HEK293 (cell line): Measurements from ENCODE around the gene VAV2.

Experiments
- CTCF ChIA-PET: fragments of 350-600 bp; formaldehyde crosslinking; extraction: SDS; loops from one replicate; lab custom pipeline; 2021; ENCODE audit warnings: antibody characterized with exemption; lab: Yijun Ruan, JAX
- POLR2A ChIA-PET: fragments of 300-600 bp; formaldehyde crosslinking; extraction: SDS; loops from one replicate; lab custom pipeline; 2020; ENCODE audit warnings: antibody characterized with exemption, inconsistent platforms; lab: Yijun Ruan, JAX
- H3K27ac ChIP-seq: fragments of 200-500 bp; sonication (Bioruptor generic); 2 replicates; pipeline ENCODE4 v1.5.1; 2014; ENCODE audit warnings: low read depth, low read length, control low read depth, inconsistent platforms; ENCODE audit errors: extremely low read depth
- H3K36me3 ChIP-seq, 2 experiments: fragments of 200-500 bp in 1 of 2; sonication (Bioruptor generic) in 1 of 2; 1 replicate in 1 of 2; 2 replicates in 1 of 2; pipeline ENCODE4 v1.5.1; 2014 to 2017; ENCODE audit warnings: inconsistent platforms in 2 of 2, low read length in 2 of 2; ENCODE audit not compliant: control insufficient read depth in 2 of 2, insufficient read depth in 1 of 2
- H3K4me1 ChIP-seq: fragments of 200-500 bp; sonication (Bioruptor generic); 2 replicates; pipeline ENCODE4 v1.5.1; 2014; ENCODE audit warnings: mild to moderate bottlenecking, low read length, inconsistent platforms; ENCODE audit not compliant: control insufficient read depth, insufficient read depth
- H3K4me3 ChIP-seq: 2 replicates; pipeline ENCODE4 v1.5.1; 2011; ENCODE audit warnings: low read depth, mild to moderate bottlenecking, control low read depth, low read length, moderate library complexity
- H3K9me3 ChIP-seq: fragments of 200-500 bp; sonication (Bioruptor generic); 2 replicates; pipeline ENCODE4 v1.5.1; 2014; ENCODE audit warnings: low read depth, low read length, inconsistent platforms; ENCODE audit not compliant: control insufficient read depth, insufficient read depth
- GLI4 ChIP-seq: fragments of 450-650 bp; formaldehyde crosslinking; IDR thresholded peaks from 2 replicates; pipeline ENCODE4 v1.5.1; 2016; ENCODE audit warnings: missing biosample characterization, missing genetic modification characterization
- HOXA7 ChIP-seq: sonication (generic); formaldehyde crosslinking; IDR thresholded peaks from 2 replicates; pipeline ENCODE4 v1.8.1; 2022; ENCODE audit warnings: missing genetic modification reagents, borderline replicate concordance
- INSM2 ChIP-seq: fragments of 450-650 bp; formaldehyde crosslinking; IDR thresholded peaks from 2 replicates; pipeline ENCODE4 v1.5.1; 2016; ENCODE audit warnings: missing biosample characterization, missing genetic modification characterization
- KLF1 ChIP-seq: fragments of 450-650 bp; formaldehyde crosslinking; IDR thresholded peaks from 2 replicates; pipeline ENCODE4 v1.5.1; 2016; ENCODE audit warnings: missing biosample characterization, missing genetic modification characterization
- KLF17 ChIP-seq: fragments of 450-650 bp; formaldehyde crosslinking; IDR thresholded peaks from 2 replicates; pipeline ENCODE4 v1.5.1; 2016; ENCODE audit warnings: missing biosample characterization, missing genetic modification characterization
- WT1 ChIP-seq: fragments of 450-650 bp; formaldehyde crosslinking; IDR thresholded peaks from 2 replicates; pipeline ENCODE4 v1.5.1; 2016; ENCODE audit warnings: missing biosample characterization, missing genetic modification characterization
- ZIC2 ChIP-seq: fragments of 450-650 bp; formaldehyde crosslinking; IDR thresholded peaks from 2 replicates; pipeline ENCODE4 v1.5.1; 2016; ENCODE audit warnings: missing biosample characterization, missing genetic modification characterization
- ZNF2 ChIP-seq: fragments of 450-650 bp; formaldehyde crosslinking; IDR thresholded peaks from 2 replicates; pipeline ENCODE4 v1.5.1; 2016; ENCODE audit warnings: missing biosample characterization, missing genetic modification characterization
- ZNF239 ChIP-seq: fragments of 450-650 bp; formaldehyde crosslinking; IDR thresholded peaks from 2 replicates; pipeline ENCODE4 v1.5.1; 2016; ENCODE audit warnings: missing biosample characterization, missing genetic modification characterization
- ZNF274 ChIP-seq, 2 experiments: fragments of 200-500 bp in 1 of 2; fragments of 450-650 bp in 1 of 2; sonication (Bioruptor generic) in 1 of 2; formaldehyde crosslinking in 1 of 2; IDR thresholded peaks; 2 replicates each; pipeline versions ENCODE4 v1.5.1 to v1.6.1; 2014 to 2016; ENCODE audit warnings: borderline replicate concordance in 1 of 2, inconsistent platforms in 1 of 2, low read length in 1 of 2, missing biosample characterization in 1 of 2, missing genetic modification characterization in 1 of 2
- ZNF350 ChIP-seq: fragments of 450-650 bp; formaldehyde crosslinking; IDR thresholded peaks from 2 replicates; pipeline ENCODE4 v1.5.0; 2017; ENCODE audit warnings: missing biosample characterization, mild to moderate bottlenecking, missing genetic modification characterization
- ZNF354C ChIP-seq: fragments of 450-650 bp; formaldehyde crosslinking; IDR thresholded peaks from 2 replicates; pipeline ENCODE4 v1.5.1; 2016; ENCODE audit warnings: missing biosample characterization, missing genetic modification characterization, low read depth, borderline replicate concordance
- ZNF366 ChIP-seq: fragments of 450-650 bp; formaldehyde crosslinking; conservative IDR thresholded peaks from 2 replicates; pipeline ENCODE4 v1.5.1; 2016; ENCODE audit warnings: missing biosample characterization, missing genetic modification characterization
- ZNF530 ChIP-seq: fragments of 450-650 bp; formaldehyde crosslinking; IDR thresholded peaks from 2 replicates; pipeline ENCODE4 v1.5.1; 2016; ENCODE audit warnings: low read depth, missing biosample characterization, missing genetic modification characterization
- ZNF548 ChIP-seq: fragments of 450-650 bp; formaldehyde crosslinking; IDR thresholded peaks from 2 replicates; pipeline ENCODE4 v1.5.1; 2016; ENCODE audit warnings: missing biosample characterization, missing genetic modification characterization
- ZNF560 ChIP-seq: fragments of 450-650 bp; formaldehyde crosslinking; IDR thresholded peaks from 2 replicates; pipeline ENCODE4 v1.5.1; 2017; ENCODE audit warnings: missing biosample characterization, missing genetic modification characterization, borderline replicate concordance
- ZNF610 ChIP-seq: fragments of 450-650 bp; formaldehyde crosslinking; IDR thresholded peaks from 2 replicates; pipeline ENCODE4 v1.5.1; 2016; ENCODE audit warnings: missing biosample characterization, missing genetic modification characterization, borderline replicate concordance
- ZNF704 ChIP-seq: fragments of 450-650 bp; formaldehyde crosslinking; IDR thresholded peaks from 2 replicates; pipeline ENCODE4 v1.5.1; 2016; ENCODE audit warnings: missing biosample characterization, missing genetic modification characterization
- TF ChIP-seq, protein P1 (sequence below): fragments of 450-650 bp; formaldehyde crosslinking; IDR thresholded peaks from 2 replicates; pipeline ENCODE4 v1.5.1; 2016; ENCODE audit warnings: missing biosample characterization, missing genetic modification characterization

The VAV2 gene

GRCh38 chr9:133828338-133828997 lies 163.7 kb downstream of the VAV2 start:
- TF ChIP-seq ZNF610 (tag by site-specific recombination) = no peak
- peak; percentile 28; the same call in 1 of the 2 replicates for TF ChIP-seq KLF17 (tag by site-specific recombination)
- no peak for TF ChIP-seq INSM2
- no peak for TF ChIP-seq ZNF548 (tag by site-specific recombination)
- peak; percentile 58 for TF ChIP-seq KLF1 (tag by site-specific recombination)
- no peak for TF ChIP-seq ZNF366 (tag by site-specific recombination)
- TF ChIP-seq ZNF530 (tag by site-specific recombination) = no peak
- no peak for TF ChIP-seq ZNF704 (tag by site-specific recombination)
- TF ChIP-seq ZNF560 (tag by site-specific recombination) = no peak
- no peak for TF ChIP-seq HOXA7 (CRISPR knock-in tag)
- TF ChIP-seq ZNF239 = no peak
- TF ChIP-seq, all 188 proteins: peak for 2
- H3K27ac ChIP-seq = no peak overlapping the region
- POLR2A ChIA-PET = no interaction called here
- no peak overlapping the region for H3K4me3 ChIP-seq
- H3K4me1 ChIP-seq = no peaks in the 10 kb centered on the region
- H3K36me3 ChIP-seq = peaks cover 0 to 7% of the 10 kb centered on the region in 2 experiments; a peak in 1 of 3 replicates
- CTCF ChIA-PET = interaction anchor here (0.6 to 0.7 kb wide), 2 partner anchors 8 to 520 kb away, joined by 3 read pairs; no protein-coding TSS in a partner anchor
- no peaks in the 10 kb centered on the region for H3K9me3 ChIP-seq

DNA sequence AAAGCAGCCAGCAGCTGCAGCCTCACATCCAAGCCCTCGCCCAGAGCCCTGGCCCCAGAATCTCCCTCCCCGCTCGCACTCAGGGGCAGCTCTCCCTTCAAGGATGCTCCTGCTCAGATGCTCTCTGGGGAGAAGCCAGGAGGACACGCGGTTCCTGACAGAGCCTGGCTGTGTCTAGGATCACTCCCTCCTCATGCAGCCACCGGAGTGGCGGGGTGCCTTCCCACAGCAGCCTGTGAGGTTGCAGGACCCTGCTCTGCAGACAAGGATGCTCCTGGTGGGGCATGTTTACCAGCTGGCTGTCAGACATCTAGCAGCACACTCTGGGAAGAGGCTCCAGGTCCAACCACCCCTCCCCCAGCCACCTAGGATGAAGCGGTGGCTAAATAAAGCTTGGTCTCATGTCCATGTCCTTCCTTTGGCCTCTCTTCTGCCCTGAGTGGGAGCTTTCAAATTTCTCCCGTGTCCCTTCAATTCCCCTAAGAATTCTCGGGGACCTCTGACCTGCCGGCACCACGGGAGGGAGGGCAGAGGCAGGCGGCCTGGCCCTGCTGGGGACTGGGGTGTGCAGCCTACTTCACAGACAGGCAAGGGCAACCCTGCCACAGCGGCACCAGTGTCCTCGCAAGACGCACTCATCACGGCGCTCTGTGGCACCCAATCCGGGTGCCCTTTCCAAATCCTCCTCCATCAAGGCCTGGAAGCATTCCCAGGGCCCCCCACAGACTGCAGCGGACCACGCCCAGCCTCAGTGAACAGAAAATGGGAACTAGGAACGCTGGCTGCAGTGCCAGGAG lies 165.6 kb downstream of the VAV2 start:
- H3K27ac ChIP-seq = no peak overlapping the region
- no peaks in the 10 kb centered on the region for H3K4me1 ChIP-seq
- CTCF ChIA-PET = interaction anchor here (0.6 kb wide), 1 partner anchor 51 kb away, joined by 3 read pairs; no protein-coding TSS in a partner anchor
- peaks cover 0 to 10% of the 10 kb centered on the region in 2 experiments; a peak in 1 of 3 replicates for H3K36me3 ChIP-seq
- H3K4me3 ChIP-seq = no peak overlapping the region
- no peak for TF ChIP-seq ZNF354C (tag by site-specific recombination)
- no peak for TF ChIP-seq ZNF2 (tag by site-specific recombination)
- TF ChIP-seq ZNF274 (IDR thresholded peaks at IDR 0.05; ENCODE audit: low read length) = no peak
- TF ChIP-seq ZNF274 (tag by site-specific recombination; IDR thresholded peaks at IDR 0.05; ENCODE audit: borderline replicate concordance) = no peak
- TF ChIP-seq, protein P1, sequence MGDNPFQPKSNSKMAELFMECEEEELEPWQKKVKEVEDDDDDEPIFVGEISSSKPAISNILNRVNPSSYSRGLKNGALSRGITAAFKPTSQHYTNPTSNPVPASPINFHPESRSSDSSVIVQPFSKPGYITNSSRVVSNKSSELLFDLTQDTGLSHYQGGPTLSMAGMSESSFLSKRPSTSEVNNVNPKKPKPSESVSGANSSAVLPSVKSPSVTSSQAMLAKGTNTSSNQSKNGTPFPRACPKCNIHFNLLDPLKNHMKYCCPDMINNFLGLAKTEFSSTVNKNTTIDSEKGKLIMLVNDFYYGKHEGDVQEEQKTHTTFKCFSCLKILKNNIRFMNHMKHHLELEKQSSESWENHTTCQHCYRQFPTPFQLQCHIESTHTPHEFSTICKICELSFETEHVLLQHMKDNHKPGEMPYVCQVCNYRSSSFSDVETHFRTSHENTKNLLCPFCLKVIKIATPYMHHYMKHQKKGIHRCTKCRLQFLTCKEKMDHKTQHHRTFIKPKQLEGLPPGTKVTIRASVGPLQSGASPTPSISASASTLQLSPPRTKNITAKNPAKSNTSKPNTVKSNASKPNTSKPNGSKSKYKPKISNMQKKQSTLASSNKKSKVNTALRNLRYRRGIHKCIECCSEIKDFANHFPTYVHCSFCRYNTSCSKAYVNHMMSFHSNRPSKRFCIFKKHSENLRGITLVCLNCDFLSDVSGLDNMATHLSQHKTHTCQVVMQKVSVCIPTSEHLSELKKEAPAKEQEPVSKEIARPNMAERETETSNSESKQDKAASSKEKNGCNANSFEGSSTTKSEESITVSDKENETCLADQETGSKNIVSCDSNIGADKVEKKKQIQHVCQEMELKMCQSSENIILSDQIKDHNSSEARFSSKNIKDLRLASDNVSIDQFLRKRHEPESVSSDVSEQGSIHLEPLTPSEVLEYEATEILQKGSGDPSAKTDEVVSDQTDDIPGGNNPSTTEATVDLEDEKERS (tag by site-specific recombination) = no peak
- TF ChIP-seq GLI4 (tag by site-specific recombination) = no peak
- TF ChIP-seq WT1 = no peak
- no peak for TF ChIP-seq ZNF350
- TF ChIP-seq ZNF366 (tag by site-specific recombination) = no peak
- 0 out of 2 replicates have a peak, but pooled peaks have one; percentile 39 for TF ChIP-seq ZIC2 (tag by site-specific recombination)
- TF ChIP-seq, all 188 proteins: peak for 1
- POLR2A ChIA-PET = no interaction called here
- no peaks in the 10 kb centered on the region for H3K9me3 ChIP-seq
